KOPT-K1 (cell line): ENCODE data around the gene CCSAP.
"Not testable (repeated sequence)": the region's sequence is repeated elsewhere in the genome, so short reads cannot be mapped to it uniquely, and the experiment has no call there.

ENCODE experiments used
- H3K27ac ChIP-seq: fragments of 200-600 bp; sonication (generic); 2 replicates; pipeline ENCODE4 v1.5.1; 2016; ENCODE audit warnings: antibody characterized with exemption, mild to moderate bottlenecking, low read depth, low read length; ENCODE audit not compliant: poor library complexity, severe bottlenecking
- H3K36me3 ChIP-seq: fragments of 200-600 bp; sonication (generic); 2 replicates; pipeline ENCODE4 v1.5.1; 2017; ENCODE audit warnings: antibody characterized with exemption, mild to moderate bottlenecking, low read length, moderate library complexity; ENCODE audit not compliant: insufficient read depth
- H3K9me3 ChIP-seq: fragments of 200-600 bp; sonication (generic); 2 replicates; pipeline ENCODE4 v1.5.1; 2017; ENCODE audit warnings: antibody characterized with exemption, low read length, mild to moderate bottlenecking; ENCODE audit not compliant: insufficient read depth, poor library complexity, severe bottlenecking

Gene CCSAP

GRCh38 chr1:229344937-229345684 lies 2.3 kb upstream of the CCSAP start:
- H3K27ac ChIP-seq = no peak overlapping the region
- no peaks in the 10 kb centered on the region for H3K9me3 ChIP-seq
- no peaks in the 10 kb centered on the region for H3K36me3 ChIP-seq

DNA sequence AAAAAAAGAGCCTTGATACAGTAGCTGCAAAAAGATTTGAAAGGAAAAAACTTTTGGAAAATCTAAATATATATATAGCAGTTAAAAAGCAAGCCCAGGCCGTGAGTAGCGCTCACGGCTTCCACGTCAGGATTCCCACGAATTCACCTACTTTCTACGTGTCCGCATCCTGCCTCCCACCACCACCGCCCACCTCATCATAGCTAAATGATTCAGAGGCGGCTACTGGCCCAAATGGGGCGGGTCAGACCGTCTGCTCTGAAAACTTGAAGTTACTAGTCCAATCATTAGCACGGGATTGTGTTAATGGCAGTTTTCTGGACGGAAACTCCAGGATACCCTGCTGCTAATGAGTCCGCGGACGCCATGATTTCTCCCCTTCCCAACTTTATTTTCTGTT lies 1.3 kb upstream of the CCSAP start:
- Histone ChIP-seq H3K36me3 (no peaks in the 10 kb centered on the region), H3K9me3 (no peaks in the 10 kb centered on the region), H3K27ac (peak overlapping the region; percentile 99)

DNA sequence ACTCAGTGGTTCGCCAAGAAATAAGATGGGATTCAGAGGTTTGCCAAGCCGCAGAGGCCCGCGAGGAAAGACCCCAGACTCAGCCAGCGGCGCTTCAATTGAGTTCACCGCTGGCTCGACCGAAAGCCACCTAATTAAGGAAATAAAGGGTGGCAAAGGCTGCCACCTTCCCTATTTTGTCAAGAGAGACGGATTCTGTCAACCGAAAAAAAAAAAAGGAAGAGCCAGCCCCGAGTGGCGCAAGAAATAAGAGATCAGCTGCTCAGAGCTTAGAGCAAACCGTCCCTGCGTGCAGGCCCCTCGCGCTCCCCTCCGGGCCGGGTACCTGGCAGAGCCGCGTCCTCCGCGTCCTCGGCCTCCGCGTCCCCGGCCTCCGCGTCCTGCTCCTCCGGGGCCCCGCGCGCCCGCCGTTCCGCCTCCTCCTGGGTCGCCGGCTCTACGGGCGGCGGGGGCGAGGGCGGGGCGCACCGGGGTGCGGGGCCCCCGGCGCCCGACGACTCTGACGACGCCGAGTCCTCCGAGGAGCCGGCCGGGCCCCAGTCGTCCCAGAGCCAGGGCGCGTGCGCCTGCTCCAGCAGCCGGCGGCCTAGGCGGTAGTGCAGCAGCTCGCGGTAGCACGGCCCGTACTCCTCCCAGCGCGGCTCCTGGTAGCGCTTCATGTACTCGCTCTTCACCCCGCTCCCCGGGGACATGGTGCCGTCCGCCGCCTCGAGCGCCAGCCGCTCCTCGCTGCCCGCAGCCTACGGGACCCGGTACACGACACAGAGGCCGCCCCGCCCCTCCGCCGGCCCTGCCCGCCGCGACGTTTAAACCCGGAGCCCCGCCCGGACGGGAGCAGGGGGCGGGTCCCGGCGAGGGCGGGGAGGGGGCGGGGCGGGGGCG lies 832 bp downstream of the CCSAP start:
- no peaks in the 10 kb centered on the region for H3K9me3 ChIP-seq
- peak overlapping the region; percentile 99 for H3K27ac ChIP-seq
- no peaks in the 10 kb centered on the region for H3K36me3 ChIP-seq

- Histone ChIP-seq H3K9me3 (no peaks in the 10 kb centered on the region), H3K27ac (peak overlapping the region; percentile 99), H3K36me3 (peaks cover 9% of the 10 kb centered on the region)
These were observed 2.4 kb downstream of the CCSAP start for GRCh38 chr1:229340496-229340895.

- peaks cover 19% of the 10 kb centered on the region for H3K36me3 ChIP-seq
- peaks cover 5% of the 10 kb centered on the region for H3K9me3 ChIP-seq
- peak overlapping the region; percentile 99 for H3K27ac ChIP-seq
These were observed 3.3 kb downstream of the CCSAP start for GRCh38 chr1:229339520-229339919.

- Histone ChIP-seq H3K36me3 (peaks cover 23% of the 10 kb centered on the region), H3K27ac (peak overlapping the region; percentile 99), H3K9me3 (peaks cover 9% of the 10 kb centered on the region)
These were observed 3.8 kb downstream of the CCSAP start for GRCh38 chr1:229339086-229339485.

DNA sequence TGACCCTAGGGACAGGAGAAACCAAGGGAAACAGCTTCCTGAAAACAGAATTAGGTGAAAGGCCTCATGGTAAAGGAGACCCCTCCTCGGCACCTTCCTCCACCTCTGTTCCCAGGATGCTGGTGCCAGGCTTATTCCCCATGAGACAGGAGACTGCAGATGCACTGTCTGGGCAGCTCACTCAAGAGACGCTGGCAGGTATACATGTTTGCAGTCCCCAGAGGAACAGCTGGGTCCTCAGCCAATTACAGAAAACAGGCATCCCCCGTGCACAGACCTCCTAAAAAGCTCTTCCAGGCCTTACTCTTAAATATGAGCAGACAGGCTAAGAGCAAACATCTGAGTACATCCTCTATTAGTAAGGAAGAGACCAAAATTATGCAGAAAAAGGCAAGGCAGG lies 6.5 kb downstream of the CCSAP start:
- Histone ChIP-seq H3K36me3 (peaks cover 37% of the 10 kb centered on the region), H3K27ac (no peak overlapping the region), H3K9me3 (peaks cover 12% of the 10 kb centered on the region)

DNA sequence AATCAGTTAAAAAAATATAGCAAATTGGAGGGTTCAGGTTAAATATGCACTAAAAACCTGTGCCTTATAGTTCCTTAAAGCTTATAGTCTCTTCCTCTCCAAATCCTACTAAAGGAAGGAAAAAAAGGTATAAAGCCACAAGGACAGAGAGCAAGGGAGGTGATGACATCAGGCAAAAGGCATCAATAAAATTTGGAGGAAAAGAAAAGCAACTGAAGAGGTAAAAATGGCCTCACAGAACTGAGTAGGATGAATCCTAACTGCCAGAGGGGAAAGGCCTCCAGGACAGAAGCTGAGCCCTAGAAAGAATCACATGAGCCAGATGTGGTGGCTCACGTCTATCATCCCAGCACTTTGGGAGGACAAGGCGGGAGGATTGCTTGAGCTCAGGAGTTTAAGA lies 8.1 kb downstream of the CCSAP start:
- H3K9me3 ChIP-seq = peaks cover 12% of the 10 kb centered on the region
- H3K36me3 ChIP-seq = peaks cover 51% of the 10 kb centered on the region
- H3K27ac ChIP-seq = no peak overlapping the region

DNA sequence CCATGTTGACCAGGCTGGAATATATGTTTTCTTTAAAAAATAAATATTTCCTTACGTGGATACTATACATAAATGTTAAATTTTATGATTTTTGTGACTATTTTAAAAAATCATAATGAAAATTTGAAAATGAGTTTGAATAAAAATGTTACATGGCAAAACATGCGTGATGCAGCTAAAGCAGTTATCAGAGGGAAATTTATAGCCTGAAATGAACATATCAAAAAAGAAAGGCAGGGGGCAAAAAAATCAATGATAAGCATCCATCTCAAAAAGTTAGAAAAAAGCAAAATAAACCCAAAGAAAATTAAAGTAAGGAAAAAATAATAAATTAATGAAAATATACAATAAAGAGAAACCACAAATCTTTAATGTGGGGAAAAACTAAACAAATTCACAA lies 8.6 kb downstream of the CCSAP start:
- H3K36me3 ChIP-seq = peaks cover 55% of the 10 kb centered on the region
- H3K9me3 ChIP-seq = peaks cover 12% of the 10 kb centered on the region
- no peak overlapping the region for H3K27ac ChIP-seq

DNA sequence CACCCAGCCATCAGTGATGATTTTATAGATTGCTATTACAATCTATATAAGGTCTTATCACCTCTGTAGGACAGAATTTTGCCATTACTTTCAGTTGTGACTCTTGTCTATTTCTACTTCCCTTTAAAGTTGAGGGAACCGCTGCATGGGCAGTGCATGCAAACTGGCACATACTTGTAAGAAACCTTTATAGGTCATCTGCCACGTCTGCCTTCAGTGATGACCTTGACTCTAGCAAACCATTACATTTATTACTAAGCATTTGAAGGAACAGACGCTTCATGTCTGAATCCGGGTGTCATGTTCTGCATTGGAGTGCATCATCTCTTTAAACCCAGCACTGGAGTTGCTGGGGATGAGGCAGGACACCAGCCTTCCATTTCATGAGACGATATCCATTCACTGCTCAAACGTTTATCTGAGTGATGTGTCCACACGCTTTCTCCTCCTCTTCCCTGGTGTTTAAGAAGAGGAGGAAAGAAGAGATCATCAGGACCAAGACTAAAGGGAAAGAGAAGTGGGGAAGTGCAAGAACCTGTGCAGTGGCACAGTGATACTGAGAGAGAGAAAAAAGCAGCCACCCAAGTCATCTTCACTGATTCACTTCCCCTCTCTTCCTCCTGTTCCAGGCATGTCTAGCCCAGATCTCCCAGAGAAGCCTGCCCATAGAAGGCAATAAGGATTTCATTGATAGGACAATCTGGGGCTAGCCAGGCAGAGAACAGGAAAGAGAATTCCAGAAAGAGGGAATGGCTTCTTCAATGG lies 14.1 kb downstream of the CCSAP start:
- no peak overlapping the region for H3K27ac ChIP-seq
- H3K9me3 ChIP-seq = no peaks in the 10 kb centered on the region
- peaks cover 74% of the 10 kb centered on the region for H3K36me3 ChIP-seq

DNA sequence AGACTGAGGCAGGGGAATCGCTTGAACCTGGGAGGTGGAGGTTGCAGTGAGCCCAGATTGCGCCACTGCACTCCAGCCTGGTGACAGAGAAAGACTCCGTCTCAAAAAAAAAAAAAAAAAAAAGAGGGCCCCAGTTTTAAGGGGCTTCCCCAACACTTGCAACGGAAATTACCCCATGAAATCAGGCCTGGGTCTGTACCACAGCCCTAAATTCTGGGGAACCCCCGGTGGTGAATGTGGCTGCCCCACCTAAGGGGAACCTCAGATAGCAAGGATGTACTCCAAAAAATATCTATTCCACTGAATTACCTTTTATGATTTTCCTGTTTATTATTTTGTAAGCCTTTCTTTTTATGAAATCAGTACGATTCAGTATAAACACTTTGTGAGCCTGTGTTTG lies 15.1 kb downstream of the CCSAP start:
- not testable (repeated sequence) for H3K9me3 ChIP-seq
- peaks cover 79% of the 10 kb centered on the region for H3K36me3 ChIP-seq

GRCh38 chr1:229326601-229327000 lies 16.2 kb downstream of the CCSAP start:
- Histone ChIP-seq H3K27ac (peak overlapping the region; percentile 69), H3K9me3 (no peaks in the 10 kb centered on the region), H3K36me3 (peaks cover 85% of the 10 kb centered on the region)

More for the DNA sequence above, 15.1 kb downstream of the CCSAP start:
- H3K27ac ChIP-seq = not testable (repeated sequence)

- peaks cover 90% of the 10 kb centered on the region for H3K36me3 ChIP-seq
These were observed 16.9 kb downstream of the CCSAP start for GRCh38 chr1:229325853-229326487.

GRCh38 chr1:229325401-229325800 lies 17.4 kb downstream of the CCSAP start:
- Histone ChIP-seq H3K9me3 (no peaks in the 10 kb centered on the region), H3K36me3 (peaks cover 90% of the 10 kb centered on the region), H3K27ac (peak overlapping the region; percentile 69)

More at GRCh38 chr1:229325853-229326487, 16.9 kb downstream of the CCSAP start:
- no peaks in the 10 kb centered on the region for H3K9me3 ChIP-seq
- H3K27ac ChIP-seq = peak overlapping the region; percentile 69
